OCI-LY7 (cell line): ENCODE data around the gene COX4I1.

ENCODE experiments used
- CTCF ChIP-seq: fragments of 200-600 bp; sonication (generic); conservative IDR thresholded peaks from 2 replicates; pipeline ENCODE4 v1.5.1; 2014; ENCODE audit warnings: mild to moderate bottlenecking, antibody characterized with exemption, low read length, moderate library complexity, mixed read lengths
- EZH2phosphoT487 ChIP-seq: fragments of 200-600 bp; sonication (generic); IDR thresholded peaks from 2 replicates; pipeline ENCODE4 v1.6.1; 2018; ENCODE audit warnings: low read depth, borderline replicate concordance, mild to moderate bottlenecking, mixed run types, antibody characterized with exemption, low read length, moderate library complexity, mixed read lengths

DNA sequence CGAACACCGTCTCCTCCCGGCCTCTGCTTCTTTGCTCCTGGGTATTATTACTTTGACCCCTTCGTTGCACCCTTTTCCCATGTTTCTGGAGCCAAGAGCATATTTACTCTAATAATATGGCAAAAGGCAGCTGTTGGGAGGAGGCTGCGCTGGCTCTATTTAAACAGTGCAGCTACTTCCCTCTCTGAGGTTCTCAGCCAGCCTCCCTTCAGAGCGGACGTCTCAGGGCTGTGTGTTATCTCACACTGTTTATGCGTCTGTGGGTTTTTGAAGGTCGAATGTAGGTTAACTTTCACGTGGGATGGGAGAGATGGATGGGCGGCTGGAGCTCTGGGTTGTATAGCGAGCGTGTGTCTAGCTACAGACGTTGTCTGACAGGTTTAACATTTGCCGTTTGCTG lies 45.3 kb downstream of the COX4I1 start:
- TF ChIP-seq CTCF: no peak
- TF ChIP-seq EZH2phosphoT487: no peak
